WTC11 (cell line): Measurements from ENCODE around the gene AGER.

Experiments used
- CTCF ChIP-seq: fragments of 200-600 bp; IDR thresholded peaks from 2 replicates; pipeline ENCODE4 v1.8.0; 2022; ENCODE audit warnings: antibody characterized with exemption
- ETV6 ChIP-seq: sonication (generic); formaldehyde crosslinking; IDR thresholded peaks from 2 replicates; pipeline ENCODE4 v1.8.1; 2022; ENCODE audit warnings: mild to moderate bottlenecking, missing genetic modification reagents
- ZBTB43 ChIP-seq: sonication (generic); formaldehyde crosslinking; IDR thresholded peaks from 2 replicates; pipeline ENCODE4 v1.8.1; 2023; ENCODE audit warnings: mild to moderate bottlenecking, missing genetic modification reagents
- ZNF232 ChIP-seq: sonication (generic); formaldehyde crosslinking; IDR thresholded peaks from 2 replicates; pipeline ENCODE4 v1.8.0; 2022; ENCODE audit warnings: mild to moderate bottlenecking, missing genetic modification reagents

- TF ChIP-seq ZNF232 (no peak), CTCF (no peak), ZBTB43 (CRISPR knock-in tag) (no peak), ETV6 (CRISPR knock-in tag) (no peak)
Observed at GRCh38 chr6:32216998-32217397, 32.9 kb upstream of the AGER start.
